HG03135 (cell line): Measurements from ENCODE around the gene L1CAM.

Source experiments
- ATAC-seq: cut with Tn5 transposase; IDR thresholded peaks from one replicate; pipeline ENCODE4 v1.9.1; 2021; ENCODE audit warnings: mild to moderate bottlenecking, moderate library complexity; ENCODE audit not compliant: unreplicated experiment

The L1CAM gene

GRCh38 chrX:153878969-153879653 is 6.9 kb downstream of the L1CAM start:
- ATAC-seq = no peak

GRCh38 chrX:153878345-153878744 is 7.6 kb downstream of the L1CAM start:
- no peak for ATAC-seq

- no peak for ATAC-seq
These were observed 8.3 kb downstream of the L1CAM start for GRCh38 chrX:153877571-153878261.

DNA sequence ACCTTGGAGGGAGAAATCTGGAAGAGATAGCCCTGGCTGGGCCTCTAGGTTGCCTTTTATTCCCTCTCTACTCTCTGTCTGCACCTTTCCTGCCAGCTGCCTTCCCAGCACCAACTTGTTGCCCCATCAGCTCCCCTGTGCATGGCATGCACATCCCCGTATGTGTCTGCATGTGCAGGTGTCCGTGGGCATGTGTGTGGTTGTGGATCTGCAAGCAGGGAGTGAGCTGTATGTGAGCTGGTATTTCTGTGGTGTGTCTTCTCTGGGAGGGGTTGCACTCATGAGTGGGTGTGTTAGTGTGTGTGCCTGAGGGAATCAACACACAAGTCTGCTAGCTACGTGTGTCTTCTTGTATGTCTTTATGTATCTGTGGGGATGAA is 9.9 kb downstream of the L1CAM start:
- ATAC-seq = no peak

DNA sequence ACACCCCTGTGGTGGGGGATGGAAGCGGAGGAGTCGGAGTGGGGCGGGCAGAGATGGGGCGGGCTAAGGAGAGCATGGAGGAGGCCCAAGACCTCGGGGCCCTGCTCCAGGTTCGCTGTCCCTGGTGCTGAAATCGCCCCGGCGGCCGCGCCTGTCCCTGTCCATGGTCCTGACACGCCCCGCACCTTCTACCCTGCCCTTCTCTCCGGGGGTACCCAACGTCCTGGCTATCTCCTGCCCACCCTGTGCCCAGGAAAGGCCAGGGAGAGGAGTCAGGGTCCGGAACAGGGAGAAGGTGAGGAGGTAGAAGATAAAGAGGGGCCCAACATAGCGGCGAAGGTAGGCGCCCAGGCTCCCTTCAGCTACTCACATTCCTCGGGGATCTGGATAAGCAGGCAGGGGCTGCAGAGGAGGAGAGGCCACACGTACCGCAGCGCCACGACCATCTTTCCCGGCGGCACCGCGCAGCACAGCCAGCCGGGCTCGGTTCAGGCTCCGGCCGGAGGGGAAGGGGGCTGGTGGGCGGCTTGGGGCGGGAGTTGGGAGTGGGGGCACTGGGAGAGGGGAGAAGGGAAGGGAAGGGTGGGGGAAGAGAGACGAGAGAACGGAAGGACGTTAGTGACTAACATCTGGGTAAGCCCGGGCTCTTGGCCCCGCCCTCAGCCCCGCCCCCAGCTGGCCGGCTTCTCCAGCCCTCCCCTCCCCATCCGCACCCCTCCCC is 10.4 kb downstream of the L1CAM start:
- ATAC-seq = no peak

DNA sequence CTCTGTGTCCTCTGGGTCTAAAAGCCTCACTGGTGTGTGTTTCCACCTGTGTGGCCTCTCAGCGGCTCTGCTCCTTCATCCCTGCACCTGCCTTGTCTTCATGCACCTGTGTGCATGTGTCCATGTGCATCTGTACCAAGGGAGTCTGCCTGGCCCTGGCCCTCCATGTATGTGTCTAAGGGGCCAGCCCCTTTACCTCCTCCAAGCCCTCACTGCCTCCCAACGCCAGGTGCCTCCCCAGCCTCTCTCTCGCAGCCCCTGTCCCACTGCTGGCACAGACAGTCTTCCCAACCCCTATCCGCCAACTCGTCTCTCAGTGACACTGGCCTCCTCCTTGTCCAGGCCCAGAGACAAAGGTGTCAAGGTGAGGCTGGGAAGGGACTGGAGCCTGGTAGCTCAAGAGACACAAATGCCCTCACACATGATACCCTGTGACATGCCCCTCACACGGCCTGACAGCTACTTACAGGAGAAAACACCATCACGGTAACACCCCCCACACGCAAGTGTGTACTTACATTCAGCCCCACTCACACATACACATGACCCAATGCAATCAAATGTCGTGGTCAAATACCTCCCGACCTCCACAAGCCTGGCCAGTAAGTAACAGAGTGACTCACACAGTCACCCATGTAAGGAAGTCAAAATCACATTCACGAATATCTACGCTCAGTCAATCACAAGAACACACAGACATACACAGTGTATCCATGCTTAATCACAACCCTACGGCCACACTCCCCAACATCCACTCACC is 11.4 kb downstream of the L1CAM start:
- no peak for ATAC-seq

DNA sequence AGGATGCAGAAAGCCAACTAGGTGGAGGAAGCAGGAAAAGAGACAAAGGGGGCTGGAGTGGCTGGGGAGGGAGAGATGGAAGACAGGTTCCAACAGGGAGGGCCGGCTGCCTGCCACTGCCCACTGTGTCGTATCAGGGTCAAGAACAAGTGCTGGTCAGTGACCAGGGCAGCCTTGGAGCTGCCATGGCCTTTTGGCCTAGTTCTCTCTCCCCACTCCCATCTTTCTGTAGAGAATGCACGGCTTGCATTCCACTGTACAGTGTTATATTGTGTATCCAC is 11.9 kb downstream of the L1CAM start:
- ATAC-seq = no peak

- ATAC-seq = no peak
These were observed 12.5 kb downstream of the L1CAM start for GRCh38 chrX:153873282-153874084.

GRCh38 chrX:153871946-153872878 is 13.8 kb downstream of the L1CAM start:
- no peak for ATAC-seq

GRCh38 chrX:153871451-153871850 is 14.5 kb downstream of the L1CAM start:
- no peak for ATAC-seq

DNA sequence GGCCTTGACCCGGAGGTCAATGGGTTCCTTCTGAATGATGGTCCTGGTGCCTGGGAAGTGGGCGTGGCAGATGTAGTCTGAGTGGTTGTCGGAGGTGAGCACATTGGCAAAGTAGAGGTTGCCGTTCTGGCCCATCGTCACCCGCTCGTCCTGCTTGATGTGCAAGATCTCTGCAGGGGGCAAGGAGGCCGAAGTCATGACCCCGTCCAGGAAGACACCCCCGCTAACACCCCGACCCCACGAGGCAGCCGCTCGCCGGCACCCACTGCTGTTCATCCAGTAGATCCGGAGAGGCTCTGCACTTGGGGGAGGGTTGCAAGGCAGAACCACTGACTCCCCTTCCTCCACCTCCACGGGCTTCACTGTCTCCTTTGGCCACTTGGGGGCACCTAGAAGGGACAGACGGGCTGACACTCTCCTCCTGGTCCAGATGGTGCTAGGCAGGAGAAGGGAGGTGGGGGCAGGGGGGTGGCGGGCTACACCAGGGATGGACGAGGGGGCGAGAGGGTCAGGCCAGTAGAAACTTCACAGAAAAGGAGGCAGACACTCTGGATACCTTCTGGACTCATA is 15.1 kb downstream of the L1CAM start:
- no peak for ATAC-seq

- no peak for ATAC-seq
These were observed 15.7 kb downstream of the L1CAM start for GRCh38 chrX:153870288-153870690.

GRCh38 chrX:153869473-153870287 is 16.3 kb downstream of the L1CAM start:
- ATAC-seq = no peak

GRCh38 chrX:153868576-153869472 is 17.1 kb downstream of the L1CAM start:
- ATAC-seq = no peak

DNA sequence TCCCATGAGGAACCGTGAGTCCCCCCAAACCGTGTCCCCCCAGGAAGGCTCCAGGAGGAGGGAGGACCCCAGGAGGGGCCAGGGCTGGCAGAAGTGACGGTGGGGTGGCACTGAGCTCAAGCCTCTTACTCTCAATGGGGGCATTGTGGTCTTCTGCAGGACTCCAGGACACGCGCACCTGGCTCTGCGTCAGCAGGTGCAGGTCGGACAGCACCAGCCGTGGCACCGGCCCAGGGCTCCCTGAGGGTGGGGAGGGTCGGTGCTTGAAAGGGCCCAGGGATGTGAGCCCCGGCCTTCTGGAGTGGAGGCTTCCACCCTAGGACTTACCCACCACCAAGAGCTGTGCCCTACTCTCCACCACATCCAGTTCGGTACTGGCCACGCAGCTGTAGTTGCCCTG is 18.3 kb downstream of the L1CAM start:
- no peak for ATAC-seq

- ATAC-seq = no peak
These were observed 18.8 kb downstream of the L1CAM start for GRCh38 chrX:153867139-153867538.

GRCh38 chrX:153866302-153867019 is 19.5 kb downstream of the L1CAM start:
- ATAC-seq = no peak
